Measurements from ENCODE around the gene CCDC90B.
"Not testable (repeated sequence)": the region's sequence is repeated elsewhere in the genome, so short reads cannot be mapped to it uniquely, and the experiment has no call there.

CCDC90B gene

GRCh38 chr11:83272627-83273026, 13.5 kb downstream of the CCDC90B start:
- TF ChIP-seq CTCF (conservative IDR thresholded peaks at IDR 0.05; ENCODE audit: low read depth, low read length) = no peak
- DNase-seq (ENCODE audit: low read depth) = peak; percentile 43
- H3K4me3 ChIP-seq (ENCODE audit: low read length) = no peak overlapping the region

- DNase-seq (ENCODE audit: low read depth) = not testable (repeated sequence)
Measured at GRCh38 chr11:83271734-83272133, 14.4 kb downstream of the CCDC90B start.

GRCh38 chr11:83269080-83269479, 17.1 kb downstream of the CCDC90B start:
- not testable (repeated sequence) for H3K4me3 ChIP-seq (ENCODE audit: low read length); DNase-seq (ENCODE audit: low read depth)

More at GRCh38 chr11:83271734-83272133, 14.4 kb downstream of the CCDC90B start:
- H3K4me3 ChIP-seq (ENCODE audit: low read length) = not testable (repeated sequence)

GRCh38 chr11:83265331-83265730, 20.8 kb downstream of the CCDC90B start:
- DNase-seq (ENCODE audit: low read depth) = no peak
- no peak overlapping the region for H3K4me3 ChIP-seq (ENCODE audit: low read length)
- TF ChIP-seq CTCF (conservative IDR thresholded peaks at IDR 0.05; ENCODE audit: low read depth, low read length) = no peak

GRCh38 chr11:83259559-83259958, 26.6 kb downstream of the CCDC90B start:
- no peak for DNase-seq (ENCODE audit: low read depth)
- no peak for TF ChIP-seq CTCF (conservative IDR thresholded peaks at IDR 0.05; ENCODE audit: low read depth, low read length)
- no peak overlapping the region for H3K4me3 ChIP-seq (ENCODE audit: low read length)

GRCh38 chr11:83257761-83258168, 28.4 kb downstream of the CCDC90B start:
- no peak overlapping the region for H3K4me3 ChIP-seq (ENCODE audit: low read length)
- DNase-seq (ENCODE audit: low read depth) = peak; percentile 81
- no peak for TF ChIP-seq CTCF (conservative IDR thresholded peaks at IDR 0.05; ENCODE audit: low read depth, low read length)

- DNase-seq (ENCODE audit: low read depth) = no peak
- H3K4me3 ChIP-seq (ENCODE audit: low read length) = no peak overlapping the region
- TF ChIP-seq CTCF (conservative IDR thresholded peaks at IDR 0.05; ENCODE audit: low read depth, low read length) = no peak
Measured at GRCh38 chr11:83256602-83257340, 29.4 kb downstream of the CCDC90B start.

- H3K4me3 ChIP-seq (ENCODE audit: low read length) = no peak overlapping the region
- DNase-seq (ENCODE audit: low read depth) = no peak
- TF ChIP-seq CTCF (conservative IDR thresholded peaks at IDR 0.05; ENCODE audit: low read depth, low read length) = no peak
Measured at GRCh38 chr11:83255366-83255765, 30.8 kb downstream of the CCDC90B start.

Measured in retinal pigment epithelial cell (primary cell).